Urothelium cell line (cell line): ENCODE results near the gene LMBR1L.
"Not testable (repeated sequence)": the region's sequence is repeated elsewhere in the genome, so short reads cannot be mapped to it uniquely, and the experiment has no call there.

Source experiments
- DNase-seq: peaks from one replicate; pipeline ENCODE4 v3.0.0; 2011; ENCODE audit warnings: low spot score, mixed read lengths
- FAIRE-seq: peaks from 2 replicates; lab custom pipeline; 2011; peaks lifted over from hg19 to GRCh38; lab: Jason Lieb, UNC

Gene LMBR1L

DNA sequence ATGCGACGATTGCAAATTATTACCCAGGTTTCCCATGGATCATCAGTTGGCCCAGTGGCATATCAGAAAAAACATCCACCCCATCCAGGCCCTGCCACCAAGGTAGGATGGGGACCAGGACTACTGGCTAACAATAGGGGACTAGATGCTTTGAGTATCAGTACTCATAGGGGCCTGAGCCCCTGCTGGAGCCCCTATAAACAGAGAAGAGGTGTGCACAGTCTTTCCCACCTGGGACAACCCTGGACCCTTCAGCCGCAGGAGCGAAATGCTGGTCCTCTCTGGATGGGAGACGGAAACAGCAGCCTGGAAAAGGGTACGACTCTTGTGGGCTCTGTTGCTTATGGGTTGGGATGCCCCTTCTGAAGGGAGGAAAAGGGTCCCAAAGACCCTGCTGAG, 21.7 kb downstream of the LMBR1L start:
- FAIRE-seq = no peak

DNA sequence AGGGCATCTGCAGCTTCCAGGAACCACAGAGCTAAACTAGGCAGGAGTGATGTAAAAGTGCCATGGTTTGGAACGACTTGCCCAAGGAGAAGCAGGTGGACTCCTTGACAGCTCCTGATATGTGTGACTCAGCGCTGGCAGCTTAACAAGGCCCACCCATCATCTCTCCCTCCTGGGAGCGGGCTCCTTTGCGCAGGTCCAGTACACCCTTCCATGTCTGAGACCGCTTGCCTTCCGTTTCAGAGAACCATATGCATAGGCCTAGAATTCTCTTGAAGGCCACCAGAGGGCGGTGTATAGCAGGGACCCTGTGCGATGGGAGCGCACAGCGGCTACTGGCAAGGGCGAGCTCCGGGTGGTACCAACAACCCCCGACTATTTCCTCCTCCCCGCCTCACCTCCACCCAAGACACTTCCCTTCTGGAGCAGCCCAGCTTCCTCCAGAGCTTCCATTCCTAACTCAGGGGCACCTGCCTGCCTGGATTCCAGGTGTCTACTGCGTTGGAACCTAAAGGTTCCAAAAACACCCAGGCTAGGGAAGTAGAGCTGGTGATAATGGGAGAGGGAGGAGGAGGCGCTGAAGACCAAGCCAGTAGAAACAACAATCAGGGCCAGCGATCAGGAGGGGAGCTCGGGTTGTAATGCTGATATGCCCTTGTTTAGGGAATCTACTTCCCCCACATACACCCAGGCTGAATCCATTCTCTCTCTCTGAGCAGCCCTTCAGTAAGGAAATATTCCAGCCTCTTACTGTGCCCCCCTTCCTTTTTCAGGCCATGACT, 22.3 kb downstream of the LMBR1L start:
- DNase-seq = peak; percentile 93
- peak; percentile 13 for FAIRE-seq

More for the DNA sequence above, 21.7 kb downstream of the LMBR1L start:
- DNase-seq = no peak

DNA sequence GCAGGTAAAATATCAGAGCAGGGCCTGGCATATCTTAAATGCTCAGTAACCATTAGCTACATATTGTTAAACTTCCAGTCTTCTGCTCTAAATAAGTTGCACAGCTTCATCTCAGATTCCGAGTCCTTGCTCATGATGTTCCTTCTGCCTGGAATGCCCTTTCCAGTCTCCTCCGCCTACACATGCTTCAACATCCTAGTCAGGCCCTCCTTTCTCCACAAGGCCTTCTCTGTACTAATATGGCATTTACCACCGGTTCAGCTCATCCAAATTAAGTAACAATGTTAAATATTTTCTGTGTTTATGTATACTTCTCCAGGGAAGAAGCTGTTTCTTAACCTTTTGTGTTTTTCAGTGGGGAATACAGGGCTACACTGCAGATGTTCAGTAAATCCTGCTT, 24.5 kb downstream of the LMBR1L start:
- FAIRE-seq (no peak), DNase-seq (no peak)

DNA sequence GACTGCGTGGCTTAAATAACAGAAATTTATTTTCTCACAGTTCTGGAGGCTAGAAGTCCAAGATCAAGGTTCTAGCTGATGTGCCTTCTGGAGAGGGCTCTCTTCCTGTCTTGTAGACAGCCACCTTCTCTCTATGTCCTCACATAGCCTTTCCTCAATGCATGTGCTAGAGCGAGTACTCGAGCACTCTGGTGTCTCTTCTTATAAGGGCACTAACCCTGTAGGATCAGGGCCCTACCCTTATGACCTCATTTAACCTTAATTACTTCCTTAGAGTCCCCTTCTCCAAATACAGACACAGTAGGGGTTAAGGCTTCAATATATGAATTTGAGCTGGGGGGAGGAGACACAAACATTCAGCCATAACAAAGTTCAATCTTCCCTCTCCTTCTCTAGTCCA, 26.2 kb downstream of the LMBR1L start:
- no peak for DNase-seq
- FAIRE-seq = no peak

DNA sequence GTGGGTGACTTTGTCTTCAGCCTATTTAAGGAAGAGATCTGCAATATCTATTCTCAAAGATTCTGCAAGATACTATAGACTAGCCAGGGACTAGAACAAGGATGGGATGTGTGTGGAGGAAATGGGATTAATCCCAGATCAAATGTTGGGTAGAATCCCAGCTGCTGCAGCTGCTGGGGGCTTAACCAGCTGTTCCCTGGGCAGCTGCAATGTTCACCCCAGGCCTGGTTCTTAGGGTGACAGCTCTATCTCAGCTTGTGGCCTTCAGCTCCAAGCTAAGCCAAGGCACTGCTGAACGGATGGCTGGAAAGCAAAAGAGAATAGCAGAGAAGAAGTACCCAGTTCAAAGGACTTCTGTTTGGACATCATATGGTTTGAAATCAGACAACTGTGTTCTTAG, 30.9 kb downstream of the LMBR1L start:
- FAIRE-seq (no peak), DNase-seq (no peak)

DNA sequence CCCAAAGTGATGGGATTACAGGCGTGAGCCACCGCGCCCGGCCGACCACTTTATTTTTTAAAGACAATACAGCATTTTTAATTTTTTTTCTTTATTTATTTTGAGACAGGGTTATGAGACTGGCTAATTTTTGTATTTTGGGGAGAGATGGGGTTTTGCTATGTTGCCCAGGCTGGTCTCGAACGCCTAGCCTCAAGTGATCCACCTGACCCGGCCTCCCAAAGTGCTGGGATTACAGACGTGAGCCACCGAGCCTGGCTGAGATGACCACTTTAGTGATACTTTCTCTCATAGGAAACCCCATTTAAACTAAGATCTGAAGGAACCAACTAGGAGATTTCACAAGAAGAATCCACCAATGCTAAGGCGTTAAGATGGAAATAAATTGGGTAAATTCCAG, 39.7 kb downstream of the LMBR1L start:
- FAIRE-seq = no peak
- DNase-seq = no peak

DNA sequence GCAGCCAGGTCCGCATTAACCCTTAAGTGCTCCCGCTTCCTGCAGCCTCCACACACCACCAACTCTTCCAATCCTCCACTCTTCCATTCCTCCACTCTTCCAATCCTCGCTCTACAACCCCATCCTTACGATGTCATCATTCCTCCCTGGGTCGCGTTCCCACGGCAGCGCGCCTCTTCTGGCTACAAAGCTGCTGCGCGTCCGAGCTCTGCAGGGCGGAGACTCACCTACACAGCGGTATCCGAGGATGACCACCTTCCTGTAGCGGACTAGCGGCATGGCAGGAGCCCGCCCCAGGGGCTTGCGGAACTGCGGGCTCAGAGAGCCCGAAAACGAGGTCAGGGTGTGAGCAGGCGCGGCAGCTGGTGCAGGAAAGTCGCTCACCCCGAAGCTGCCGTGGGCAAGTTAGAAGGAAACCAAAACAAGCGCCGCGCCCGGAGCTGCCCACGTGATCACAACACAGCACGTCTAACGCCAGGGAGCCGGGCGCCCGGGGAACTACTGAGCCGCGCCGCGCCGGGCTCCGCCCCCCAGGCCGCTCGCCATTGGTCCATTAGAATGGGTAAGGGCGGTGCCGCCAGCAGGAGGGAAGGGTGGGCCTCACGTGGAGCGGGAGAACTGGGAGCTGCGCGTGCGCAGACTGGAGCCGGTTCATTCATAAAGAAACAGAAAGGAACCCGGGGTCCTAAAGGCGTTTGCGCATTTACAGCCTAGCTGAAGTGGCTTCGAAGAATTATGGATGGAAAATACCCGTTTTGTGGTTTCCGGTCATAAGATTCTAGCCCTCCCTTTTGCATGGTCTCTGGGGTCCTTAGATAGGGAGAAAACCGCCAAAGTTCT, 40.9 kb downstream of the LMBR1L start, which contains the start of gene RHEBL1:
Gene RHEBL1 (minus strand): TSS at position 473 of the 840 bp plus-strand sequence. CDS start 194 bp downstream, at position 279.
- DNase-seq (peak; percentile 99), FAIRE-seq (no peak)

DNA sequence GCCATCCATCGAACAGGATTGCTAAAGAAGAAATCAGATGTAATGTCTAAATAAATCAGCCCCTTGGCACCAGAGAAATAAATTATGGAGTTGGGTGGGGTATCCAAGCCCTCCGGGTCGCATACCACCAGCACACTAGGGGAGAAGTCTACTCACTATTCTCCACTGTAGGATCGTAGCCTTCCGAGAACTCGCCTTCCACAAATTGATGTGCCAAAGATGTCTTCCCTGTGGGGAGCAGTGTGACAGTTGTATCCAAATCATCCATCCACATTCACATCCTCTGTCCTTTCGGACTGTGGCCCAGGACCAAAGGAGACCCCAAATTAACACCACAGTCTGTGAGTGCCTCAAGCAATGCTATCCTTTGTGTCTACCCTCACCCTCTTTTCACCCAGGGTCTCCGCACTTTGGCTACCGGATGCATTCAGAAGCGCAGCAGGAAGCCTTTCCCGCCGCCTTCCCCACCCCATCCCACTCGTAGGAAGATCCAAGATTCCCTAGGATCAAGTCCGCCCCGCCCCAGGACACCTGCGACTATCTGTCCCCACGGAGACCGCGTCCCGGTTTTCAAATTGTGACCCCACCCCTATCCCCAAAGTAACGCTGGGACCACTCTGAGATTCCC, 41.7 kb downstream of the LMBR1L start:
- FAIRE-seq = no peak
- no peak for DNase-seq

DNA sequence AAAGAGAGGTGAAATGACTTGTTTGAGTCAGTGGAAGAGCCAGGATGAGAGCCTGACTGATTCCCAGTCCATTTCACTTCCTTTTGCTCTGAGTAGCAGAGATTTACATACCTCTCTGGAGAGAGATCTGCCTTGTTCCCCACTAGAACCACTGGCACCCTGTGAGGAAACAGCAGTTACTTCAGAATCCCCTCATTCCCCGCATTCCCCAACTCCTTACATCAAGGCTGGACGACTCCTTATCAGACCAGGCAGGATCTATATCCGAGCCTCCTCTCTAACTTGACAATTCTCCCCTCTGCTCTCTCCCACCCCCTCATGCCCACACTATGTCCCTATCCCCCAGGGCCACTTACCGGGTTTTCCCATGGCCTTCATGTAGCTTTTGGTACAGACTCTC, 44.5 kb downstream of the LMBR1L start:
- no peak for FAIRE-seq
- DNase-seq = no peak

DNA sequence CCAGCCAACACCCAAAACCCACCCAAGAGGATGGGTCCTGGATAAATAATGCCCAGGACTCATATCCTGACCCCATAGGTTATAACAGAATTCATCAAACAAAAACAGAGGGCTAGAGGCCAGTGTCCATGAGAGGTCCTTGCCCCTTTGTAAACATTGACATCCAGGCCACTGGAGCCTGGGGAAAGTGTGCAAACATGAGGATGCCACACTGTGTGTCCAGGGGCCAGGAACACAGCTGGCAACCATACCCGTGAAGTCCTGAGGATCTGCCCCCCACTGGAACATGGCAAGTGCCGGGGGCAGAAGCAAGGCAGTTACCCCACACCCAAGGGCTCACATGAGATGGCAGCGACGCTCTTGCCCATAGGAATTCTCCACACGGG, 45.9 kb downstream of the LMBR1L start:
- FAIRE-seq (no peak), DNase-seq (no peak)

DNA sequence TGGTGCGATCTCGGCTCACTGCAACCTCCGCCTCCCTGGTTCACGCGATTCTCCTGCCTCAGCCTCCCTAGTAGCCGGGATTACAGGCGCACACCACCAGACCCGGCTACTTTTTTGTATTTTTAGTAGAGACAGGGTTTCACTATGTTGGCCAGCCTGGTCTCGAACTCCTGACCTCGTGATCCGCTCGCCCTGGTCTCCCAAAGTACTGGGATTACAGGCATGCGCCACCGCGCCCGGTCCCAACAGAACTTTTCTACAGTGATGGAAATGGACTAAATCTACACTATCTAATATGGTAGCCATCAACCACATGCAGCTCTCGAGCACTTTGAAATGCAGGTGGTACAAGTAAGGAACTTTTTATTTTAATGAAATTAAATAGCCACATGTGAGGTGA, 48.7 kb downstream of the LMBR1L start:
- not testable (repeated sequence) for DNase-seq, FAIRE-seq

DNA sequence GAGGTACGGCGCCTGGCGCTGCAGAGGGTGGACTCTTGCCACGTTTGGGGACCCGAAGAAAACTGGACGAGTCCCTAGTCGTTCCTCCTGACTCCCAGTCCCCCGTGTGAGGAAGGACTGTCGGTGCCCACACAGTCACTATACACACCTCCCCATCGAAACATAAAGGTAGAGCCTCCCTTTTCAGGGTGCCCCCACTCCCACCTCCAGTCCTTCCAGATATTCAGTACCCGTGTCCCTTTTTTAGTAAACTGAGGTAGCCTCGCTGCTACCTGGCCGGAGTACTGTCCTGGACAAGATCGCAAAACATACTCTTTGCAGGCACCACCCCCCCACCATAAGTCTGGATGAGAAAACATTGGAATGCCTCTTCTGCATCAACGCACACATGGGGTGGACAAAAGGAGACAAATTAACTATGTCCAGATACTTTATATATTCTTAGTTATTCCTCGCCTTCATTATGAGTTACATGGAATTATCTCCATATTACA, 49.4 kb downstream of the LMBR1L start:
- FAIRE-seq = no peak

DNA sequence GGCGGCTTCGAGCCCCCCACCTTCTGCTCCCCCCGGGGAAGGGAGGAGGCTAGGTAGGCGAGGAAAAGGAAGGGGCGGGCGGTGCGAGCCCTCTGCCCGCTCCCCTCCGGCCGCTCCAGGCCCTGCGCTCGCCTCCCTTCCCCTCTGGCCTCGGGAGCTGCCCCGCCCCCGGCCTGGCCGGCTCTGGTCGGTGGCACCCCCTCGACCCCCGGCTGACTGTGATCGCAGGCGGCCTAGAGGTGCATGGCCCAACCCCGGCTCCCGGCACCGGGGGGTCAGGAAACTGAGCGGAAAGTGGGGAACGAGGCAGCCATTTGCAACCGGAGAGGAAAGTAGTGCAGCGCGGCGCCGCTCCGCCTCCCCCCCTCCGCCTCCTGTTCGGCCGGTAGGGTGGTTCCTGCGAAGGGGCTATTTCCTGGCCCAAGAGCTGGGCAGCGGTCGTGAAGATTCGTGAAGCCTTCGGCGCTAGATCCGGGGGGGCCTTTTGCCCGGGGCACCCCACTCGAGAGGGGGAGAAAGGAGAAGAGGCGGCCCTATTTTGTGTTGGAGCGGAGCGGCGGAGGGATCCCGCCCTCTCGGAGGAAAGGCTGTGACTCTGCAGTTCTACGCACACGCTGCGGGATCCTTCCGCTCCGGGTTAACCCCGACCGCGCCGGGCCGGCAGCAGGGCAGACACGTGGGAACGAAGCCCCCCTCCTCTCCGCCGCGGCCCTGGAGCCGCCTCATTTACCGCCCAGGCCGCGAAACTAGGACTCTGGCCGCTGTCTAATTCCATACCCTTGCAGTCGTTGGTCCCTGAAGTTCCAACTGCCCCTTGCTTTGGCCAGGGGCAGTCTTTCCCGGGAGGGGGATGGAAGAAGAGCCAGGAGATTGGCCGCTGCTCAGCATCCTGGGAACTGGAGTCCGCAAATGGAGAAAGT, 50.1 kb downstream of the LMBR1L start, which contains the start of gene KMT2D:
Gene KMT2D (minus strand): TSS at position 558 of the 920 bp plus-strand sequence. CDS start 5,470 bp downstream, outside the sequence.
- FAIRE-seq = no peak
- peak; percentile 92 for DNase-seq

More for the DNA sequence above, 49.4 kb downstream of the LMBR1L start:
- no peak for DNase-seq

DNA sequence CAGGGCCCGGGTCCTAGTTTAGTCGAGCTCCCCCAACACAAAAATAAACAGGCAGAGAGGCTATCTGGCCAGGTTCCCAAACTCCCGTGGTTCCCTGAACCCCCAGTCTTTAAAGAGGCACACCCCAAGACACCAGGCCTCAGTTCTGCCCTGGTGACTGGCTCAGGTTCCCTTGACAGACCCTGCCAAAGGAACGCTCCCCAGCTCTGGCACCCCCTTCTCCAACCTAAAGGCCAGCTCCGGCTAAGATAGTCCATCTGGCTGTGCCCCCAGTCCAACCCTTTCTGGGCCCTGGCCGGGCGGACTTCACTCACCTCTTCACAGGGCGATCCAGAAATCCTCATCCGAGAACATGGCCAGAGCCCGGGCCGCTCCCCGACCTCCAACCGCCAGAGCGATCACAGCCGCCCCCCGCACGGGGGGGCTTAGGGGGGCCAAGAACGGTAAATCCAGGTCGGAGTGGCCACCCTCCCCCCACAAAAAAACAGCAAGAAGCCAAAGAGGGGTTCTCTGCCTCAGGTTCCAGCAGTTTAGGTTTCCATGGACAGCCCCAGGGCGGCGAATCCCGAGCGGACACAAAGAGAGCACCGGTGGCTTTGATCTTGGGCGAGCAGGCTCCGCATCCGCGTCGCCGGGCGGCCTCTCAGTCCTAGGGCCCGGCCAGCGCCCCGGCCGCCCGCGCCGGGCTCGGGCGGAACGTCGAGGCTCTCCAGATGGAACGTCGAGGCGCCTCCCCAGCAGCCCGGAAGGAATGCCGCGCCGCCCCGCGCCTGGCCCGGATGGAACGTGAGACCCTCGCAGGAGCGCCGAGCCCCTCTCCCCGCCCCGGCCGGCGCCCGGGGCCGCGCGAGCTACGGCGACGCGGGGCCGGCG, 51.1 kb downstream of the LMBR1L start:
- FAIRE-seq = no peak
- peak; percentile 29 for DNase-seq

DNA sequence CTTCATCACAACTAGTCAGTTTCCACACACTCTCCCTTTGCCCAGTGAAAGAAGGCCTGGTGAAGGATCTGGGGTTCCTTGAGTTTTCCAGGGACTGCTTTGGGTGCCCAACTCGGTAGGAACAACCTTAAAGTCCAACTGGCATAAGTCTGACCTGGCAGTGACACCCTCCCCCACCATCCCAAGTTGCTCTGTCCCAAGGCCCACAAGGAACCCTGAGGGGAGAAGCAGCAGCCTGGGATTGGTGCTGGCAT, 51.7 kb downstream of the LMBR1L start:
- FAIRE-seq = no peak
- no peak for DNase-seq

DNA sequence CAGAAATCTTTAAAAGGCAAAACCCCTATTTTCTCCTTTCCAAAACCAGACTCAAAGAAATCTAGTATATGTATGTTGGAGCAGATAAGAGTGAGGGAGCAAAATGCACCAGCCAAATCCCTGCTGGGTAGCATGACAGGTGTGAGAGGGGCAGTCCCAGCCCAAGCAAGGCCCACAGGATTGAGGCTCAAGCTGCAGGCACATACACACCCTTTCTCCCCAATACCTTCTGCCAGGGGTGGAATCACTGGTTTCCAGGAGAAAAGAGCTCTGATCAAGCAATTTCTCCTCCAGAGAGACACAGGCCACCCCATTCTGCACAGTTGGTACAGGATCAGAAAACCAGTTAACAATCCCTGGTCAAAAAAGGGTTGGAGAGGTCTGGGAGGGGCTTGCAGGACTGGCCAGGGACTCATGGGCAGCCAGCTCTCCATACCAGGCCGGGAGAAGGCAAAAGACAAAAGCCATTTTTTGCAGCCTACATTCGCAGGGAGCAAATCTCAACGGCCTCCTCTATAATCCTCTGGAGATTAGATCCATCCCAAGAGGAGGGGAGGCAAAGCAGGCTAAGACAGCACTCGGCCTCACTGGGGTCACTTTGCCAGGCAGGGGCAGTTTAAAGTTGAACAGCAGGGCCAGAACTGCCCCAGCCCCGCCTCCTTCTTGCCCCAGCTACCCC, 52.1 kb downstream of the LMBR1L start:
- FAIRE-seq = no peak
- DNase-seq = no peak

DNA sequence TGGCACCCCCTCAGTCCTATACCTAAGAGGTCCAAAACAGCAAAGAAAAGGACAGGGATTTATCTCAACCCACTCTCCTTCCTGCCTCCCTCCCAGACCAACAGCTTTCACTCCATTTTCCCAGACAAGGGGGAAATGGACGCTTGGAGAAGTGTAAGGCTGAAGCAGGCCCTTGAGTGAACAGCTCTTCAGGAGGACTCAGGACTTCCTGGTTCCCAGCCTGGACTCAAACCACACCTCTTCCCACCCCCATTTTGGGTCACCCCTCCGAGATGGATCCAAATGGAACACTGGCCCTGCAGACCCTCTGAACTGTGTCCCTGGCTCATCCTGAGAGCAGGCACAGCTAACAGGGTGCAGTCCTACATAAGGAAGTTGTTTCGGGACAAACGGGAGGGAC, 52.8 kb downstream of the LMBR1L start:
- no peak for DNase-seq
- FAIRE-seq = no peak

DNA sequence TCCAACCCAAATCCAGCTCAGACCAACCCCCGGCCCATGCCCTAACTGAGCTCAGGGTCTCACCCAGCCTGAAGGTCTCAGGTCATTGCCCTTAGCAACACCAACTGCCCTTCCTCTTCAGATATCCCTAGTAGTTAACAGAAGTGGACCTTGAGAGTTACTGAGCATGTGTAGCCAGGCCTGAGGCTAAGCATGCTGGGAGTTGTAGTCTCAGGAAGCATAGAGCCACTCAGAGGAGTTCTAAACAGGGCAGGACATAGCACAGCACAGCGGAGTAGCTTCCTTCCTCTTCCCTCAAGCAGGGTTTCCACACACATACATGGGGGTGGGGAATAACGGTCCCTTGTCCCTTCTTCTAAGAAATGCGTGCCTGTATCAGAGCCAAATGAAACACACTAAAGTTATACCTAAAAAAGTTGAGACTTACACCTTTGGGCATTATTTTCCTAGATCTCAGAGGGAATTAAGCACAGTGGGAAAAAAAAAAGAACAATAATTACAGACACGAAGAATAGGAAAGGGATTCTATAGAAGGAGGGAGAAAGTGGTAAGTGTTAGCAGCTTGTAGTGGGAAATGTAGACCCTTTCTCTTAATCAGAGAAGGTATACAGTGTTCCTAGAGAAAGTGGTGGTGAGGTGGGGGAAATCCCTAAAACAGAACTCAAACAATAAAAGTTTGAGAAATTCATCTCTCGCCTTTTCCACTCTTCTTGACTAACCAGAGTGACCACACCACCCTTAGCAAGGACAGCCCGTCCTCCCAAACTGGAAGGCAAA, 54.5 kb downstream of the LMBR1L start:
- FAIRE-seq (no peak), DNase-seq (peak; percentile 77)
